IgD-negative memory B cell (primary cell): ENCODE data around the gene DNAJB8. TPM values are rescaled to one million over a fixed set of nuclear protein-coding genes. Genes with fewer than 3 reads are reported as not detected.

Experiments
- H3K27ac Mint-ChIP-seq, 3 donors: one replicate each; pipeline ENCODE4 v1.8.0; 2020 to 2022; ENCODE audit warnings: mild to moderate bottlenecking in 3 of 3, mixed read lengths in 3 of 3, moderate library complexity in 1 of 3
- H3K27me3 Mint-ChIP-seq: one replicate; pipeline ENCODE4 v1.8.0; 2021; ENCODE audit warnings: mixed read lengths
- H3K36me3 Mint-ChIP-seq: one replicate; pipeline ENCODE4 v1.8.0; 2020; ENCODE audit warnings: mild to moderate bottlenecking, mixed read lengths
- H3K4me1 Mint-ChIP-seq, 3 donors: one replicate each; pipeline ENCODE4 v1.8.0; 2020 to 2022; ENCODE audit warnings: mixed read lengths in 3 of 3, mild to moderate bottlenecking in 1 of 3
- H3K4me3 Mint-ChIP-seq, 4 donors: one replicate each; pipeline ENCODE4 v1.8.0; 2020 to 2022; ENCODE audit warnings: mild to moderate bottlenecking in 4 of 4, mixed read lengths in 4 of 4, moderate library complexity in 3 of 4
- H3K9me3 Mint-ChIP-seq, 3 donors: one replicate each; pipeline ENCODE4 v1.8.0; 2020 to 2021; ENCODE audit warnings: mixed read lengths in 3 of 3, mild to moderate bottlenecking in 1 of 3
- polyA plus RNA-seq: library from polyadenylated mRNA; unstranded; fragments of 300-500 nt; fragmentation: Illumina TruSeq; gene quantifications from one replicate; pipeline ENCODE4 v1.2.3, GENCODE V29; 2021

Gene DNAJB8
- polyA plus RNA-seq, 1 donor from 2014 or later = not detected

DNA sequence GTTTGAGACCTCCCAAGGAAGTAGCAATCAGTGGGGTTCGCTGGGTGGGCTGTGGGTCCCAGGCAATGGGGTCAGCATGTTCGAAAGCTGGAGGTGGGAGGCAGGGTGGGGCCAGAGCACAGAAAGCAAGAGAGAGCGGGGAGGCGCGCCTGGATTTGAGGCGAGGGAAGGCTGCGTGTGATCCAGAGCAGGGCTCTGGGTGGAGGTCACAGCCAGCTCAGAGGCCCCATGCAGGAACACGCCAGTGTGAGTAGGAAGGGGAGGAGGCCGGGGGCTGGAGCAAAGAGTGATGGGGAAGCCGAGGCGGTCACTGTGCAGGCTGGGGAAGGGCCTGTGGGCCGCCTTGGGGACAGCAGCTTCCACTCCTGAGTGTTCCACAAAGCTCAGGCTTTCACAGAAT is 8.8 kb downstream of the DNAJB8 start:
- Mint-ChIP-seq H3K4me3 (no peak overlapping the region), H3K9me3 (no peaks in the 10 kb centered on the region), H3K27me3 (peaks cover 26% of the 10 kb centered on the region), H3K27ac (no peak overlapping the region), H3K36me3 (peaks cover 3% of the 10 kb centered on the region), H3K4me1 (peaks cover 0 to 2% (median 0%) of the 10 kb centered on the region in 3 donors)

DNA sequence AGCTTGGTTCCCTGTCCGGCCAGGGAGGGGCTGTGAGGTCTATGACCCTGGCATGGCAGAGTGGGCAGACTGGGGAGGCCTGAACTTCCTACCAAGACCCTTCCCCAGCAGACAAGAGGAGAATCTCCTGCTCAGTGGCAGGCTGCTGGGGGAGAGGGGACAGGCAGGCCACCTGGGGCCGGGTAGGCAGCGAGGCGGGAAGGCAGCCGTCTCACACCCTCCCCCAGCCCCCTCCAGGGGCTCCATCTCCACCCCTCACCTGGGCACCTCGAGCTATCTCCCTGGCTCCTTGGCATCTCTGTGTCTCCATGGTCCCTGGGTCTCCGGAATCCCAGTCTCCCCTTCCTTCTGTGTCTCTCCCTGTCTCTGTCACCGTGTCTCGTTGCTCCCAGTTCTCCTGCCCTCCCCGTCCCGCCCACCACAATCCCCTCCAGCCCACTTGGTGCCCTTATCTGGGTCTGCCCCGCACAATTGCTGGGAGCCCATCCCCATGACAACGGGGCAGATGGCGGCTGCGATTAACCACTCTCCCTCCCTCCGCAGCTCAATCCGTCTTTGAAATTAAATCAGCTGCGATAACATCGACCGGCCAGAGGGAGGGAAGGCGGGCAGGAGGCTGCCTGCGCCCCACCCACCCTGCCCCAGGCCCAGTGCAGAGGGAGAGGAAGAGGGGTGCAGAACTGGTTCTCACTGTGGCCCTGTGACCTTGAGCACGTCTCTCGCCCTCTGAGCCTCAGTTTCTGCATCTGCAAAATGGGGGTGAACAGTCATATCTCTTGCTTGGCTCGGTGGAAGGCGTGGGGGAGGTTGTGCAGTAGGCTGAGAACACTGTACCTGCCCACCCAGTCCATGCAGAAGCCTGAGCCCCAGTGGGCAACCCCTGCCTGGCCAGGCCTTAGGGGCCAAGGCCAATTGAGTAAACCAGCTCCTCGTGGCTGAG is 9.6 kb downstream of the DNAJB8 start:
- no peak overlapping the region for H3K4me3 Mint-ChIP-seq
- no peak overlapping the region for H3K27ac Mint-ChIP-seq
- no peaks in the 10 kb centered on the region for H3K9me3 Mint-ChIP-seq
- peaks cover 25% of the 10 kb centered on the region for H3K27me3 Mint-ChIP-seq
- H3K36me3 Mint-ChIP-seq = peaks cover 3% of the 10 kb centered on the region
- peaks cover 0 to 2% (median 0%) of the 10 kb centered on the region in 3 donors for H3K4me1 Mint-ChIP-seq

DNA sequence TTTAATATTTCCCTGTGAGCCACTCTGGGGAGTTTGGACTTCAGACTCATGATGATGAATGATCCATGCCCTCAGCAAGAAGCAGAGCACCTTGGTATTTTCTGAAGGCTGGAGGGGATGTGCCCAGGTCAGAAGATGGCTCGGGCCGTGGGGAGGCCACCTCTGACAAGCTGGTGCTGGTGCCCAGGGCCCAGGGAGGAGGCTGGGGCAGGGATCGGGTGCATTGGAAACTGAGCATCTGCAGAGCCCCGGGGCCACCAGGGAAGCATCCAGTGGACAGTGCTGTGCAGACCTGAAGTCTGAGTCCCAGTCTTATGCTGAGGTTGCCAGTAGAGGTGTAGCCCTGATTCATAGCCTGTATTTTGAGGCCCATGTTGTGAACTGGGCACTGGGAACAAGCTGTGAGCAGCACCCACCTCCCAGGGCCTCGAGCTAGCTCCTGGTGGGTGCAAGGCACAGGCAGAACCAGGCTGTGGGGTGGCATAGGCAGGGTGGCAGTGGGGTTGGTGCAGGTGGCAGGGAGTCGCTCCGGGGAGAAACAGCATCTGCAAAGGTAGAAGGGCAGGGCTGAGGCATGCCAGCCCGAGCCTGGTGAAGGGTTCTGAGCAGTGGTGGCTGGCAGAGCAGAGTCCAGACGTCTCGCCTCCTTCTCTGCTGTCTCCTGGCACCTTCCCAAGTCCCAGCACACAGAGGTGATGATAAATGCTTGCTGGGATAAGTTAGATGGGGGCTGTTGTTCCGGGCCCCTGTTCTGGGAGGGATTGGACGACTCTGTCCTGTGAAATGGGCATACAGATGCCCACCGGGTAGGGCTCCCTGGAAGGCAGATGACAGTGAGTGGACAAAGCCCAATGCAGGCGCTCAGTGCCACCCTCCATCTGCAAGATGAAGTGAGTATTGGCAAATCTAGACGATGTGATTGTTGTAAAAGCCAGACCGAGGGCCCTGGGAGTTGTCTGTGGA is 10.6 kb downstream of the DNAJB8 start:
- Mint-ChIP-seq H3K36me3 (peaks cover 3% of the 10 kb centered on the region), H3K27ac (no peak overlapping the region), H3K4me3 (no peak overlapping the region), H3K9me3 (no peaks in the 10 kb centered on the region), H3K27me3 (peaks cover 28% of the 10 kb centered on the region), H3K4me1 (peaks cover 0 to 2% (median 0%) of the 10 kb centered on the region in 3 donors)

DNA sequence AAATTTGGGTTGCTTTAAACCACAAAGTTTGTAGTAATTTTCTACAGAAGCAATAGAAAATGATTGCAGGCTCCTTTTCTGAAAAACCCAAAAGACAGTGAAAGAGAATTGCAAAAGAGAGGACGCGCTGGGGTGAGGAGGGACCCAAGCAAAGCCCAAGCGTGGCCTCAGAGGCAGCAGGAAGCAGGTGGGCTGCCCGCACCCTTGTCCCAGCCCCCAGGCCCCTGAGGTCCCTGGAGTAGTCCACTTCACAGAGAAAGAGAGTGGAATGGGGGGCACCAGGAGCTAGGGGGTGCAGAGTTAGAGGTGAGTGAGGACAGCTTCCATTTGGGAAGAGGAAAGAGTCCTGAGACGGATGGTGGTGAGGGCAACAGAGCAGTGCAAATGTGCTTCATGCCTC is 11.6 kb downstream of the DNAJB8 start:
- no peak overlapping the region for H3K27ac Mint-ChIP-seq
- peak overlapping the region in 1 of 4 donors; percentile 37 for H3K4me3 Mint-ChIP-seq
- peaks cover 3% of the 10 kb centered on the region for H3K36me3 Mint-ChIP-seq
- peaks cover 0 to 2% (median 0%) of the 10 kb centered on the region in 3 donors for H3K4me1 Mint-ChIP-seq
- H3K9me3 Mint-ChIP-seq = no peaks in the 10 kb centered on the region
- peaks cover 28% of the 10 kb centered on the region for H3K27me3 Mint-ChIP-seq

DNA sequence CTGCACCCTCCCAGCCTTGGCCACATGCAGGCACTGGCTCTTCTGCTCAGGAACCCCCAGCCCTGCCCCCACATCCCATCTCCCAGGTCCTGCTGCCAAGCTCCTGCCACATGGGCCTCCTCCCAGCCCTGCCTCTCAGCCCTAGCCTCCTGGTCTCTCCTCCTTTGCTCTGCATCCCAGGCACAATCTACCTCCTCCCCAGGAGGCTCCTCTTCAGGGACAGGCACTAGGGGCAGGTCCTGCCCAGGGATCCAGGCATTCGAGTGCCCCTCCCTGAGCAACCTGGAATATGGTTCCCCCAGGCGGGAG is 12.4 kb downstream of the DNAJB8 start:
- no peak overlapping the region for H3K27ac Mint-ChIP-seq
- peaks cover 0 to 2% (median 0%) of the 10 kb centered on the region in 3 donors for H3K4me1 Mint-ChIP-seq
- no peak overlapping the region for H3K4me3 Mint-ChIP-seq
- H3K9me3 Mint-ChIP-seq = no peaks in the 10 kb centered on the region
- peaks cover 4% of the 10 kb centered on the region for H3K36me3 Mint-ChIP-seq
- H3K27me3 Mint-ChIP-seq = peaks cover 26% of the 10 kb centered on the region

- Mint-ChIP-seq H3K9me3 (peaks cover 0 to 1% (median 0%) of the 10 kb centered on the region in 3 donors), H3K4me3 (no peak overlapping the region), H3K4me1 (peaks cover 2 to 3% (median 3%) of the 10 kb centered on the region in 3 donors), H3K27me3 (peaks cover 26% of the 10 kb centered on the region), H3K36me3 (peaks cover 4% of the 10 kb centered on the region), H3K27ac (no peak overlapping the region)
Observed at GRCh38 chr3:128453501-128454309, 13.0 kb downstream of the DNAJB8 start.

GRCh38 chr3:128452678-128453275 is 13.9 kb downstream of the DNAJB8 start:
- H3K27ac Mint-ChIP-seq = no peak overlapping the region
- peak overlapping the region in 1 of 4 donors; percentile 52 for H3K4me3 Mint-ChIP-seq
- peaks cover 3% of the 10 kb centered on the region for H3K36me3 Mint-ChIP-seq
- peaks cover 26% of the 10 kb centered on the region for H3K27me3 Mint-ChIP-seq
- H3K9me3 Mint-ChIP-seq = peaks cover 0 to 2% (median 1%) of the 10 kb centered on the region in 3 donors
- peaks cover 4 to 7% (median 7%) of the 10 kb centered on the region in 3 donors for H3K4me1 Mint-ChIP-seq

GRCh38 chr3:128452120-128452519 is 14.6 kb downstream of the DNAJB8 start:
- Mint-ChIP-seq H3K36me3 (peaks cover 2% of the 10 kb centered on the region), H3K27me3 (peaks cover 25% of the 10 kb centered on the region), H3K4me3 (no peak overlapping the region), H3K4me1 (peaks cover 6 to 7% (median 7%) of the 10 kb centered on the region in 3 donors), H3K27ac (no peak overlapping the region), H3K9me3 (peaks cover 1 to 5% (median 3%) of the 10 kb centered on the region in 3 donors)

DNA sequence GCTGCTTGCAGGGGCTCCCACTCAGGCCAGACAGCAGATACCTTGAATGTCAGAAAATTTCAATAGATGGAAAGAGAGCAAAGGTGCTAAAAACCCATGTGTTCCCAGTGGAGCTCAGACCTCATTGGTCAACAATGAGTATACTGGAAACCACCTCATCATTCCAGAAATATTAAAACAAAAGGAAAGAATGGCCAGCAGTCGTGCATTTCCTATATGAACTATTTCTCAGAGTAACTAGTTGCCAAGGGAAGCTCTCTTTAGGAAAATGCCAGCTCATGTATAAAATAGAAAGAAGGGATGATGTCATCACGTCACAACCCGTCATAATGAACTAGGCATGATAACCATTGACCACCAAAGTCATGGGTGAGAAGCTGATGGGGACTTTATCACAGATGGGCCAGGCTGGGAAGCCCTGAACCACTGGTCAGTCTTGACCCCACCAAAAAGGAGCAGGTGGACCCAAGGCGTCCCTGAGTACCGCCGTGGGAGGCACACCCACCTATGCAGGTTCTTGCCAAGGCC is 17.5 kb downstream of the DNAJB8 start:
- Mint-ChIP-seq H3K9me3 (peaks cover 1 to 11% (median 4%) of the 10 kb centered on the region in 3 donors), H3K4me3 (no peak overlapping the region), H3K27me3 (peaks cover 11% of the 10 kb centered on the region), H3K4me1 (peaks cover 7 to 8% (median 7%) of the 10 kb centered on the region in 3 donors), H3K36me3 (peaks cover 2% of the 10 kb centered on the region), H3K27ac (no peak overlapping the region)

- peaks cover 9% of the 10 kb centered on the region for H3K27me3 Mint-ChIP-seq
- H3K4me1 Mint-ChIP-seq = peaks cover 7 to 8% (median 7%) of the 10 kb centered on the region in 3 donors
- peaks cover 1 to 11% (median 4%) of the 10 kb centered on the region in 3 donors for H3K9me3 Mint-ChIP-seq
- H3K27ac Mint-ChIP-seq = peak overlapping the region in 1 of 3 donors; percentile 11
- peaks cover 2% of the 10 kb centered on the region for H3K36me3 Mint-ChIP-seq
- H3K4me3 Mint-ChIP-seq = peak overlapping the region in 1 of 4 donors; percentile 29
Observed at GRCh38 chr3:128448491-128448890, 18.2 kb downstream of the DNAJB8 start.

- Mint-ChIP-seq H3K27me3 (peaks cover 10% of the 10 kb centered on the region), H3K4me1 (peaks cover 7 to 8% (median 7%) of the 10 kb centered on the region in 3 donors), H3K4me3 (no peak overlapping the region), H3K36me3 (peaks cover 2% of the 10 kb centered on the region), H3K9me3 (peaks cover 1 to 11% (median 4%) of the 10 kb centered on the region in 3 donors), H3K27ac (no peak overlapping the region)
Observed at GRCh38 chr3:128447561-128448013, 19.1 kb downstream of the DNAJB8 start.

DNA sequence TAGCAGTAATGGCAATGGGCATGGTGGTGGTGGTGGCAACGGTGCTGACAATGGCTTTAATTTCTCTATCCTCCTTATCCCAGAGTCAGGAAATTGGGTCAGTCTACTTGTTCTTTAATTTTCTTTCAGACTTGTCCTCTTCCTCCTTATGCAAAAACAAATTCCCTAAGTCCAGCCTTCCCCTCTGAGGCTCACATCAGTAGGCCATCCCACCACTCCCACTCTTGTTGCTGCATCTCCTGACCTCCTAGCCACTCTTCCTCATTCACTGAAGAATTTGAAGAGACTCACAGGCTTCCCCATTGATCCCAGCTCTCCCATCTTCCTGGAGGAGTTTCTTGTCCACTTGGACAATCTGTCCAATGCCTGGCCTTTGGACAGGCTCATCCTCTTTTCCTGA is 19.9 kb downstream of the DNAJB8 start:
- H3K4me3 Mint-ChIP-seq = no peak overlapping the region
- H3K9me3 Mint-ChIP-seq = peaks cover 1 to 11% (median 4%) of the 10 kb centered on the region in 3 donors
- peaks cover 7 to 8% (median 7%) of the 10 kb centered on the region in 3 donors for H3K4me1 Mint-ChIP-seq
- no peak overlapping the region for H3K27ac Mint-ChIP-seq
- peaks cover 2% of the 10 kb centered on the region for H3K36me3 Mint-ChIP-seq
- peaks cover 8% of the 10 kb centered on the region for H3K27me3 Mint-ChIP-seq

GRCh38 chr3:128445357-128445756 is 21.3 kb downstream of the DNAJB8 start:
- Mint-ChIP-seq H3K27ac (peak overlapping the region in 1 of 3 donors; percentile 76), H3K36me3 (peaks cover 2% of the 10 kb centered on the region), H3K9me3 (peaks cover 1 to 11% (median 4%) of the 10 kb centered on the region in 3 donors), H3K4me1 (peaks cover 7 to 8% (median 7%) of the 10 kb centered on the region in 3 donors), H3K4me3 (no peak overlapping the region), H3K27me3 (peaks cover 5% of the 10 kb centered on the region)
